GM12875 (cell line): ENCODE data around the gene ACSL4.

Experiments
- H3K4me3 ChIP-seq: one replicate; pipeline ENCODE4 v1.5.1; 2011; ENCODE audit warnings: low read depth, low read length, control low read depth
- CTCF ChIP-seq: IDR thresholded peaks from 2 replicates; pipeline ENCODE4 v1.5.1; 2011; ENCODE audit warnings: low read depth, mild to moderate bottlenecking, control low read depth, inconsistent platforms, low read length, moderate library complexity, borderline replicate concordance; ENCODE audit not compliant: insufficient read depth

Gene ACSL4

GRCh38 chrX:109732807-109733612 is at the start of gene ACSL4:
Gene ACSL4 (minus strand): TSS chrX:109733257. CDS start chrX:109683363, 49,894 bp downstream.
- peak within 1 kb of the TSS; percentile 82 for H3K4me3 ChIP-seq
- no peak for TF ChIP-seq CTCF

GRCh38 chrX:109777749-109778148 is 44.7 kb upstream of the ACSL4 start:
- no peak overlapping the region for H3K4me3 ChIP-seq
- no peak for TF ChIP-seq CTCF

GRCh38 chrX:109776986-109777385 is 43.9 kb upstream of the ACSL4 start:
- no peak for TF ChIP-seq CTCF

GRCh38 chrX:109776432-109776831 is 43.4 kb upstream of the ACSL4 start:
- no peak for TF ChIP-seq CTCF
- H3K4me3 ChIP-seq: no peak overlapping the region

More at GRCh38 chrX:109776986-109777385, 43.9 kb upstream of the ACSL4 start:
- no peak overlapping the region for H3K4me3 ChIP-seq

GRCh38 chrX:109775386-109775785 is 42.3 kb upstream of the ACSL4 start:
- TF ChIP-seq CTCF: no peak
- H3K4me3 ChIP-seq: no peak overlapping the region

GRCh38 chrX:109774706-109775105 is 41.6 kb upstream of the ACSL4 start:
- no peak overlapping the region for H3K4me3 ChIP-seq
- TF ChIP-seq CTCF: no peak

GRCh38 chrX:109774136-109774535 is 41.1 kb upstream of the ACSL4 start:
- no peak overlapping the region for H3K4me3 ChIP-seq
- no peak for TF ChIP-seq CTCF
